HG02970 (cell line): ENCODE data around the gene MATN1.

Experiments
- ATAC-seq: cut with Tn5 transposase; IDR thresholded peaks from one replicate; pipeline ENCODE4 v1.9.1; 2021; ENCODE audit warnings: mild to moderate bottlenecking, moderate library complexity, moderate number of reproducible peaks; ENCODE audit not compliant: unreplicated experiment, low FRiP score

The MATN1 gene

GRCh38 chr1:30668024-30668423, 55.4 kb downstream of the MATN1 start:
- ATAC-seq: no peak

- no peak for ATAC-seq
Measured at GRCh38 chr1:30666756-30667273, 56.6 kb downstream of the MATN1 start.

GRCh38 chr1:30665216-30666010, 58.0 kb downstream of the MATN1 start:
- no peak for ATAC-seq

GRCh38 chr1:30664103-30664755, 59.2 kb downstream of the MATN1 start:
- ATAC-seq: no peak

- no peak for ATAC-seq
Measured at GRCh38 chr1:30663596-30664091, 59.7 kb downstream of the MATN1 start.

- no peak for ATAC-seq
Measured at GRCh38 chr1:30662291-30662840, 61.0 kb downstream of the MATN1 start.

GRCh38 chr1:30661311-30661710, 62.1 kb downstream of the MATN1 start:
- ATAC-seq: no peak
